HepG2 (cell line): ENCODE results near the gene OBSL1. TPM values are rescaled to one million over a fixed set of nuclear protein-coding genes. Genes with fewer than 3 reads are reported as not detected.
A peak's percentile ranks its signal among the peaks of the same experiment; 100 is the strongest.

Experiments
- CHD4 ChIP-seq: fragments of 200-600 bp; sonication (generic); IDR thresholded peaks from 2 replicates; pipeline ENCODE4 v1.7.0; 2017; ENCODE audit warnings: mild to moderate bottlenecking, low read length, borderline replicate concordance
- DBP ChIP-seq: sonication (generic); formaldehyde crosslinking; IDR thresholded peaks from 2 replicates; pipeline ENCODE4 v1.4.0; 2020; ENCODE audit warnings: missing genetic modification reagents; ENCODE audit errors: not compliant biosample characterization
- DR1 ChIP-seq: sonication (generic); formaldehyde crosslinking; IDR thresholded peaks from 2 replicates; pipeline ENCODE4 v1.8.0; 2021; ENCODE audit warnings: mild to moderate bottlenecking, missing genetic modification reagents, inconsistent platforms
- E2F1 ChIP-seq: sonication (generic); formaldehyde crosslinking; IDR thresholded peaks from 2 replicates; pipeline ENCODE4 v1.5.0; 2020; ENCODE audit warnings: missing genetic modification reagents
- HOXA5 ChIP-seq: sonication (generic); formaldehyde crosslinking; IDR thresholded peaks from 2 replicates; pipeline ENCODE4 v1.4.0; 2020; ENCODE audit warnings: missing genetic modification reagents
- KDM4B ChIP-seq: sonication (generic); formaldehyde crosslinking; IDR thresholded peaks from 2 replicates; pipeline ENCODE4 v1.4.0; 2020; ENCODE audit warnings: missing genetic modification reagents
- MNT ChIP-seq: fragments of 450-650 bp; IDR thresholded peaks from 2 replicates; pipeline ENCODE4 v1.6.1; 2016
- NR2F1 ChIP-seq, 2 experiments: fragments of 450-650 bp in 1 of 2; formaldehyde crosslinking in 1 of 2; IDR thresholded peaks; 2 replicates each; pipeline versions ENCODE4 v1.5.0 to v1.6.1; 2016 to 2020; ENCODE audit warnings: mild to moderate bottlenecking in 1 of 2, missing compliant biosample characterization in 1 of 2, missing genetic modification reagents in 1 of 2, moderate library complexity in 1 of 2
- RBFOX2 ChIP-seq: fragments of 200-400 bp; formaldehyde crosslinking; IDR thresholded peaks from 2 replicates; pipeline ENCODE4 v1.6.1; 2017; ENCODE audit warnings: low read depth, mild to moderate bottlenecking, low read length
- ZBTB10 ChIP-seq: sonication (generic); formaldehyde crosslinking; IDR thresholded peaks from 2 replicates; pipeline ENCODE4 v1.4.0; 2020; ENCODE audit warnings: missing genetic modification reagents, borderline replicate concordance
- ZC3H13 ChIP-seq: sonication (generic); formaldehyde crosslinking; IDR thresholded peaks from 2 replicates; pipeline ENCODE4 v1.8.1; 2023; ENCODE audit warnings: mild to moderate bottlenecking, missing genetic modification reagents, moderate library complexity
- ZNF274 ChIP-seq: sonication (generic); formaldehyde crosslinking; IDR thresholded peaks from 2 replicates; pipeline ENCODE4 v1.5.1; 2020; ENCODE audit warnings: mild to moderate bottlenecking, missing genetic modification reagents
- ZNF280D ChIP-seq: sonication (generic); formaldehyde crosslinking; IDR thresholded peaks from 2 replicates; pipeline ENCODE4 v1.5.1; 2020; ENCODE audit warnings: mild to moderate bottlenecking, missing genetic modification reagents
- ZNF281 ChIP-seq: sonication (generic); formaldehyde crosslinking; IDR thresholded peaks from 2 replicates; pipeline ENCODE4 v1.4.0; 2020; ENCODE audit warnings: missing genetic modification reagents, borderline replicate concordance
- ZNF660 ChIP-seq: sonication (generic); formaldehyde crosslinking; IDR thresholded peaks from 2 replicates; pipeline ENCODE4 v1.5.1; 2020; ENCODE audit warnings: mild to moderate bottlenecking, low read depth, missing genetic modification reagents, borderline replicate concordance
- ZNF670 ChIP-seq: sonication (generic); formaldehyde crosslinking; IDR thresholded peaks from 2 replicates; pipeline ENCODE4 v1.8.0; 2022; ENCODE audit warnings: mild to moderate bottlenecking, missing genetic modification reagents, borderline replicate concordance
- polyA plus RNA-seq, 8 experiments: library from polyadenylated mRNA; depleted of rRNA in 3 of 8; stranded (reverse) in 7 of 8; unstranded in 1 of 8; fragments of >200 nt; fragmentation: Illumina TruSeq in 4 of 8; extraction: Trizol in 4 of 8; gene quantifications; 2 replicates each; pipeline versions ENCODE4 v1.2.1 to v1.2.3, GENCODE V29; 2011 to 2016; ENCODE audit warnings: low read depth in 4 of 8, missing spikeins in 1 of 8, mixed read lengths in 1 of 8; ENCODE audit not compliant: insufficient read depth in 1 of 8
- total RNA-seq, 5 experiments: library from RNA; depleted of rRNA; stranded (reverse); fragments of >200 nt; fragmentation: Illumina TruSeq; extraction: Trizol; gene quantifications; 2 replicates each; pipeline ENCODE4 v1.2.3, GENCODE V29; 2016; ENCODE audit warnings: low read depth in 1 of 5

Gene OBSL1
- total and polyA plus RNA-seq, 2 of the 13 experiments (the other 11 are each of a cell fraction or from before 2014, with no cell fraction given) = 86.7 to 218 TPM

- TF ChIP-seq ZNF280D (0 out of 2 replicates have a peak, but pooled peaks have one; percentile 46), ZNF670 (CRISPR knock-in tag) (peak; percentile 93; the same call in 1 of the 2 replicates), MNT (peak; percentile 53; the same call in 1 of the 2 replicates), NR2F1 (CRISPR knock-in tag; IDR thresholded peaks at IDR 0.05) (no peak), CHD4 (no peak), ZNF281 (no peak), ZNF274 (CRISPR knock-in tag) (no peak), ZBTB10 (CRISPR knock-in tag) (no peak; the same call in 1 of the 2 replicates), DR1 (CRISPR knock-in tag) (no peak), KDM4B (peak; percentile 86), ZNF660 (peak; percentile 29; the same call in 1 of the 2 replicates), DBP (no peak), ZC3H13 (CRISPR knock-in tag) (peak; percentile 75), HOXA5 (CRISPR knock-in tag) (peak; percentile 70; the same call in 1 of the 2 replicates), E2F1 (CRISPR knock-in tag) (no peak), RBFOX2 (peak; percentile 76)
Measured at GRCh38 chr2:219541611-219542180, 29.6 kb downstream of the OBSL1 start (continued).
